HCT116 (cell line): ENCODE measurements around the gene ACP1. TPM values are rescaled to one million over a fixed set of nuclear protein-coding genes. Genes with fewer than 3 reads are reported as not detected.

Experiments used
- ATAC-seq: fragments of 200-7000 bp; cut with Tn5 transposase; 2 replicates; pipeline ENCODE4 v1.9.1; 2020; ENCODE audit warnings: mild to moderate bottlenecking, moderate library complexity
- BruUV-seq: library from RNA; stranded (reverse); fragments of 400-500 nt; replicated peaks from 2 replicates; lab custom pipeline; 2021; lab: Mats Ljungman, UMichigan
- CTCF ChIA-PET: fragments of 300-600 bp; sonication (Branson Sonifier 250); formaldehyde crosslinking; loops from one replicate; lab custom pipeline; 2021; ENCODE audit warnings: antibody characterized with exemption; lab: Charles Lee
- POLR2A ChIA-PET: fragments of 300-600, 350-600 bp; sonication (Branson Sonifier 250); formaldehyde crosslinking; loops from one replicate; lab custom pipeline; 2021; ENCODE audit warnings: antibody characterized with exemption; lab: Charles Lee
- RAD21 ChIA-PET, 2 experiments: fragments of 300-600 bp; sonication (Branson Sonifier 250); formaldehyde crosslinking; loops; one replicate each; lab custom pipeline; 2023; ENCODE audit warnings: low total read pairs in 2 of 2; ENCODE audit not compliant: uncharacterized antibody in 2 of 2, unreplicated experiment in 2 of 2, low non-redundant PET in 1 of 2; lab: Charles Lee
- DNase-seq: peaks from one replicate; pipeline ENCODE4 v3.0.0-alpha.2; 2010; ENCODE audit warnings: low read depth, low spot score
- H2AFZ ChIP-seq: fragments of 200-600 bp; shearing (Covaris generic), sonication (generic); 2 replicates; pipeline ENCODE4 v1.6.1; 2017; ENCODE audit warnings: low read depth, mixed run types, mixed read lengths, antibody characterized with exemption, low read length; ENCODE audit not compliant: poor library complexity, severe bottlenecking
- H3K27ac ChIP-seq: 2 replicates; pipeline ENCODE4 v1.5.1; 2012; ENCODE audit warnings: low read depth, low read length
- H3K27me3 ChIP-seq: fragments of 200-600 bp; sonication (generic); 2 replicates; pipeline ENCODE4 v1.6.1; 2016; ENCODE audit warnings: mixed run types, low read length, mixed read lengths; ENCODE audit not compliant: insufficient read depth
- H3K36me3 ChIP-seq, 2 experiments: fragments of 200-500 bp in 1 of 2; fragments of 200-600 bp in 1 of 2; sonication (Bioruptor generic) in 1 of 2; sonication (generic) in 1 of 2; 2 replicates each; pipeline versions ENCODE4 v1.5.1 to v1.6.1; 2014 to 2016; ENCODE audit warnings: low read length in 2 of 2, inconsistent platforms in 1 of 2, mixed read lengths in 1 of 2, mixed run types in 1 of 2; ENCODE audit not compliant: insufficient read depth in 2 of 2, control insufficient read depth in 1 of 2
- H3K4me1 ChIP-seq, 2 experiments: fragments of 200-600 bp in 1 of 2; sonication (generic) in 1 of 2; 2 replicates each; pipeline versions ENCODE4 v1.5.1 to v1.6.1; 2012 to 2017; ENCODE audit warnings: low read length in 2 of 2, inconsistent platforms in 1 of 2, mild to moderate bottlenecking in 1 of 2, mixed read lengths in 1 of 2, mixed run types in 1 of 2, moderate library complexity in 1 of 2; ENCODE audit not compliant: insufficient read depth in 2 of 2, control insufficient read depth in 1 of 2
- H3K4me2 ChIP-seq: fragments of 200-600 bp; sonication (generic); 2 replicates; pipeline ENCODE4 v1.6.1; 2017; ENCODE audit warnings: mixed run types, low read length, mixed read lengths
- H3K4me3 ChIP-seq, 2 experiments: fragments of 200-600 bp in 1 of 2; sonication (generic) in 1 of 2; replicated peaks in 1 of 2; 2 replicates each; pipeline ENCODE4 v1.5.1; 2011 to 2016; ENCODE audit warnings: low read length in 2 of 2, control low read depth in 1 of 2, low read depth in 1 of 2, mild to moderate bottlenecking in 1 of 2, mixed read lengths in 1 of 2, mixed run types in 1 of 2
- H3K79me2 ChIP-seq: fragments of 200-600 bp; sonication (generic); 2 replicates; pipeline ENCODE4 v1.6.1; 2017; ENCODE audit warnings: mild to moderate bottlenecking, mixed run types, low read length, moderate library complexity, mixed read lengths; ENCODE audit not compliant: insufficient read depth
- H3K9ac ChIP-seq: fragments of 200-600 bp; sonication (generic); 2 replicates; pipeline ENCODE4 v1.6.1; 2016; ENCODE audit warnings: low read length, mixed read lengths
- H3K9me2 ChIP-seq: fragments of 200-600 bp; sonication (generic), shearing (Covaris generic); 2 replicates; pipeline ENCODE4 v1.6.1; 2017; ENCODE audit warnings: mixed run types, mild to moderate bottlenecking, moderate library complexity; ENCODE audit not compliant: insufficient read depth
- H3K9me3 ChIP-seq, 2 experiments: fragments of 200-500 bp in 1 of 2; fragments of 200-600 bp in 1 of 2; sonication (Bioruptor generic) in 1 of 2; sonication (generic) in 1 of 2; 2 replicates each; pipeline ENCODE4 v1.6.1; 2014 to 2017; ENCODE audit warnings: low read length in 2 of 2, mixed read lengths in 2 of 2, inconsistent platforms in 1 of 2, low read depth in 1 of 2, mild to moderate bottlenecking in 1 of 2, mixed run types in 1 of 2, moderate library complexity in 1 of 2; ENCODE audit not compliant: control insufficient read depth in 1 of 2, insufficient read depth in 1 of 2
- H4K20me1 ChIP-seq: fragments of 200-600 bp; sonication (generic), shearing (Covaris generic); 2 replicates; pipeline ENCODE4 v1.6.1; 2017; ENCODE audit warnings: mixed run types, mild to moderate bottlenecking, moderate library complexity; ENCODE audit not compliant: insufficient read depth
- ATF3 ChIP-seq: IDR thresholded peaks from 2 replicates; pipeline ENCODE4 v1.6.1; 2012
- CEBPB ChIP-seq: IDR thresholded peaks from 2 replicates; pipeline ENCODE4 v1.6.1; 2012; ENCODE audit warnings: low read depth
- CTCF ChIP-seq, 3 experiments: fragments of 200-600 bp in 1 of 3; sonication (generic) in 1 of 3; IDR thresholded peaks in 2 of 3; conservative IDR thresholded peaks in 1 of 3; 2 replicates each; pipeline ENCODE4 v1.5.1; 2012 to 2017; ENCODE audit warnings: low read depth in 2 of 3, low read length in 2 of 3, antibody characterized with exemption in 1 of 3, borderline replicate concordance in 1 of 3, control low read depth in 1 of 3, mild to moderate bottlenecking in 1 of 3, mixed read lengths in 1 of 3, mixed run types in 1 of 3, moderate library complexity in 1 of 3; ENCODE audit not compliant: insufficient read depth in 1 of 3
- POLR2A ChIP-seq: IDR thresholded peaks from 2 replicates; pipeline ENCODE4 v1.7.0; 2011; ENCODE audit warnings: borderline replicate concordance; ENCODE audit not compliant: insufficient read depth, insufficient read length; ENCODE audit errors: extremely low read depth
- POLR2AphosphoS5 ChIP-seq: IDR thresholded peaks from 2 replicates; pipeline ENCODE4 v1.6.1; 2011; ENCODE audit warnings: mild to moderate bottlenecking, low read depth, low read length, moderate library complexity
- RAD21 ChIP-seq: IDR thresholded peaks from 2 replicates; pipeline ENCODE4 v1.6.1; 2012; ENCODE audit warnings: low read depth, mild to moderate bottlenecking
- REST ChIP-seq: IDR thresholded peaks from 2 replicates; pipeline ENCODE4 v1.6.1; 2012; ENCODE audit warnings: low read depth
- SRF ChIP-seq: IDR thresholded peaks from 2 replicates; pipeline ENCODE4 v1.6.1; 2012; ENCODE audit warnings: low read depth
- ZFX ChIP-seq: fragments of 450-650 bp; IDR thresholded peaks from 2 replicates; pipeline ENCODE4 v1.6.1; 2017
- ZNF274 ChIP-seq: fragments of 200-500 bp; sonication (Bioruptor generic); IDR thresholded peaks from 2 replicates; pipeline ENCODE4 v1.6.1; 2014; ENCODE audit warnings: mild to moderate bottlenecking, low read depth, low read length, inconsistent platforms
- intact Hi-C: fragments of 100-400 bp; cut with micrococcal nuclease; formaldehyde crosslinking; loops from 2 replicates; pipeline ENCODE4 v1.10.0; 2022
- total RNA-seq: library from RNA; stranded (reverse); gene quantifications from one replicate; pipeline ENCODE4 v1.2.1, GENCODE V29; 2021; ENCODE audit not compliant: unreplicated experiment

The ACP1 gene
- total RNA-seq, 1 experiment from 2014 or later = 113 TPM

- no peak for DNase-seq
- Histone ChIP-seq H3K4me2 (peak overlapping the region; percentile 83), H3K27ac (no peak overlapping the region), H3K36me3 (no peaks in the 10 kb centered on the region; a peak in 2 of 4 replicates), H3K27me3 (no peaks in the 10 kb centered on the region), H3K9me2 (no peaks in the 10 kb centered on the region), H3K9ac (peak overlapping the region; percentile 76), H3K79me2 (peaks cover 46% of the 10 kb centered on the region), H3K4me1 (peaks cover 12 to 27% of the 10 kb centered on the region in 2 experiments; a peak in 3 of 4 replicates), H4K20me1 (peaks cover 14% of the 10 kb centered on the region; the same call in 1 of the 2 replicates), H3K9me3 (peaks cover 4 to 8% of the 10 kb centered on the region in 2 experiments; a peak in 1 of 4 replicates), H3K4me3 (peak overlapping the region; percentile 58 to 64), H2AFZ (no peak overlapping the region)
- CTCF ChIA-PET = no interaction called here
- BruUV-seq = no TSS peak
- ATAC-seq = no peak
- intact Hi-C loops = no loop called here
- RAD21 ChIA-PET = no interaction called here
- TF ChIP-seq SRF (no peak), ATF3 (no peak), CEBPB (no peak), POLR2A (no peak), ZFX (no peak), RAD21 (no peak), POLR2AphosphoS5 (no peak), CTCF (IDR thresholded peaks at IDR 0.05 in 2 of 3, conservative IDR thresholded peaks at IDR 0.05 in 1 of 3; ENCODE audit: borderline replicate concordance in 1 of 3, insufficient read depth in 1 of 3, low read depth in 2 of 3, low read length in 2 of 3) (no peak), ZNF274 (no peak), REST (no peak)
- POLR2A ChIA-PET = no interaction called here
Measured at GRCh38 chr2:263022-263738, 1.6 kb upstream of the ACP1 start.
